Erythroblast (primary cell): ENCODE data around the gene FANCE.

Experiments
- GATA1 ChIP-seq: IDR thresholded peaks from 2 replicates; pipeline ENCODE4 v1.6.1; 2011; ENCODE audit warnings: low read depth, mild to moderate bottlenecking, control low read depth, low read length, moderate library complexity
- POLR2A ChIP-seq: IDR thresholded peaks from 2 replicates; pipeline ENCODE4 v1.6.1; 2011; ENCODE audit warnings: mild to moderate bottlenecking, low read length

DNA sequence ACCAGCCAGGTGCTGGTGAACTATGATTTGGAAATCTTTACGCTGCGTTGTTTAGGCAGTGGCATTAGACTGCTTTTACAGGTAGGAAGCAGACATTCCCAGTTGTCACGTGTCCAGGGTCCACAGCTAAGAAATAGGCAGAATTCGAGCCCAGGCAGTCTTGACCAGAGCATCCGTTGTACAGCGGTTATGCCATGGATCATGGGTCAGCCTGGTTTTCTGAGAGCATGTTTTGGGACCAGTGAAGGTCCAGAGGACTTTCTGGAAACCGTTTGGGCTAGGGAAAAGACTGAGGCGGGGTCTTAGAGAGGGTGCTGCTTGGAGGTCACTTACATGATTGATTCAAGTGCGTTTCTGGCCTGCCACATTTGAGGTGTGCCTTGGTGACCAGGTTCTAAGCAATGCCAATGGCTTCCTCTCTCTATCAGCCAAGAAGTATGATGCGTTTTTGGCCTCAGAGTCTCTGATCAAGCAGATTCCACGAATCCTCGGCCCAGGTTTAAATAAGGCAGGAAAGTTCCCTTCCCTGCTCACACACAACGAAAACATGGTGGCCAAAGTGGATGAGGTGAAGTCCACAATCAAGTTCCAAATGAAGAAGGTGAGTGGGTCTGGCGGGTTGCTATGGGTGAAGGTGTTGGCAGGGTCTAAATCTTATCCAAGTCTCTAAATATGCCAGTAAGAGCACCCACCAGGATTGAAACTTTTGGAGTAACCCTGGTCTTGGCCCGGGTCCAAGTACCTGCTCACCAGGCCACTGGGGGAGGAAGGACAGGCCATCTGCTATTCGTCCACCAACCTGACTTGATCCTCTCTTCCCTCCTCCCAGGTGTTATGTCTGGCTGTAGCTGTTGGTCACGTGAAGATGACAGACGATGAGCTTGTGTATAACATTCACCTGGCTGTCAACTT lies 17.9 kb downstream of the FANCE start:
- TF ChIP-seq POLR2A (no peak), GATA1 (no peak)
